HEK293 (cell line): ENCODE results near the gene LAMA5.
A peak's percentile ranks its signal among the peaks of the same experiment; 100 is the strongest.

Experiments used
- CTCF ChIA-PET: fragments of 350-600 bp; formaldehyde crosslinking; extraction: SDS; loops from one replicate; lab custom pipeline; 2021; ENCODE audit warnings: antibody characterized with exemption; lab: Yijun Ruan, JAX
- POLR2A ChIA-PET: fragments of 300-600 bp; formaldehyde crosslinking; extraction: SDS; loops from one replicate; lab custom pipeline; 2020; ENCODE audit warnings: antibody characterized with exemption, inconsistent platforms; lab: Yijun Ruan, JAX
- H3K27ac ChIP-seq: fragments of 200-500 bp; sonication (Bioruptor generic); 2 replicates; pipeline ENCODE4 v1.5.1; 2014; ENCODE audit warnings: low read depth, low read length, control low read depth, inconsistent platforms; ENCODE audit errors: extremely low read depth
- H3K36me3 ChIP-seq, 2 experiments: fragments of 200-500 bp in 1 of 2; sonication (Bioruptor generic) in 1 of 2; 1 replicate in 1 of 2; 2 replicates in 1 of 2; pipeline ENCODE4 v1.5.1; 2014 to 2017; ENCODE audit warnings: inconsistent platforms in 2 of 2, low read length in 2 of 2; ENCODE audit not compliant: control insufficient read depth in 2 of 2, insufficient read depth in 1 of 2
- H3K4me1 ChIP-seq: fragments of 200-500 bp; sonication (Bioruptor generic); 2 replicates; pipeline ENCODE4 v1.5.1; 2014; ENCODE audit warnings: mild to moderate bottlenecking, low read length, inconsistent platforms; ENCODE audit not compliant: control insufficient read depth, insufficient read depth
- H3K4me3 ChIP-seq: 2 replicates; pipeline ENCODE4 v1.5.1; 2011; ENCODE audit warnings: low read depth, mild to moderate bottlenecking, control low read depth, low read length, moderate library complexity
- H3K9me3 ChIP-seq: fragments of 200-500 bp; sonication (Bioruptor generic); 2 replicates; pipeline ENCODE4 v1.5.1; 2014; ENCODE audit warnings: low read depth, low read length, inconsistent platforms; ENCODE audit not compliant: control insufficient read depth, insufficient read depth
- AEBP2 ChIP-seq: fragments of 450-650 bp; formaldehyde crosslinking; IDR thresholded peaks from 2 replicates; pipeline ENCODE4 v1.5.1; 2016; ENCODE audit warnings: missing biosample characterization, missing genetic modification characterization, borderline replicate concordance
- KLF8 ChIP-seq: fragments of 450-650 bp; formaldehyde crosslinking; IDR thresholded peaks from 2 replicates; pipeline ENCODE4 v1.5.1; 2016; ENCODE audit warnings: missing biosample characterization, missing genetic modification characterization
- PRDM1 ChIP-seq: fragments of 450-650 bp; formaldehyde crosslinking; IDR thresholded peaks from 2 replicates; pipeline ENCODE4; 2016; ENCODE audit warnings: missing biosample characterization, missing genetic modification characterization
- REPIN1 ChIP-seq: fragments of 450-650 bp; formaldehyde crosslinking; IDR thresholded peaks from 2 replicates; pipeline ENCODE4 v1.5.1; 2017; ENCODE audit warnings: missing biosample characterization, missing genetic modification characterization, low read depth
- YY1 ChIP-seq: fragments of 450-650 bp; formaldehyde crosslinking; IDR thresholded peaks from 2 replicates; pipeline ENCODE4 v1.5.1; 2018; ENCODE audit warnings: missing biosample characterization, missing genetic modification characterization
- ZBTB11 ChIP-seq: fragments of 450-650 bp; formaldehyde crosslinking; conservative IDR thresholded peaks from 2 replicates; pipeline ENCODE4 v1.5.1; 2016; ENCODE audit warnings: low read depth, missing biosample characterization, missing genetic modification characterization
- ZFP41 ChIP-seq: fragments of 450-650 bp; formaldehyde crosslinking; IDR thresholded peaks from 2 replicates; pipeline ENCODE4 v1.5.1; 2016; ENCODE audit warnings: missing biosample characterization, missing genetic modification characterization, borderline replicate concordance
- ZNF146 ChIP-seq: fragments of 450-650 bp; formaldehyde crosslinking; IDR thresholded peaks from 2 replicates; pipeline ENCODE4 v1.5.1; 2016; ENCODE audit warnings: missing biosample characterization, missing genetic modification characterization
- ZNF274 ChIP-seq, 2 experiments: fragments of 200-500 bp in 1 of 2; fragments of 450-650 bp in 1 of 2; sonication (Bioruptor generic) in 1 of 2; formaldehyde crosslinking in 1 of 2; IDR thresholded peaks; 2 replicates each; pipeline versions ENCODE4 v1.5.1 to v1.6.1; 2014 to 2016; ENCODE audit warnings: borderline replicate concordance in 1 of 2, inconsistent platforms in 1 of 2, low read length in 1 of 2, missing biosample characterization in 1 of 2, missing genetic modification characterization in 1 of 2
- ZNF362 ChIP-seq: fragments of 450-650 bp; formaldehyde crosslinking; IDR thresholded peaks from 2 replicates; pipeline ENCODE4 v1.5.1; 2016; ENCODE audit warnings: missing biosample characterization, missing genetic modification characterization
- ZNF48 ChIP-seq: fragments of 450-650 bp; formaldehyde crosslinking; IDR thresholded peaks from 2 replicates; pipeline ENCODE4 v1.5.1; 2016; ENCODE audit warnings: missing biosample characterization, missing genetic modification characterization
- ZNF596 ChIP-seq: fragments of 450-650 bp; IDR thresholded peaks from 2 replicates; pipeline ENCODE4 v1.5.0; 2018; ENCODE audit warnings: missing biosample characterization, mild to moderate bottlenecking, missing genetic modification characterization, moderate library complexity
- ZNF629 ChIP-seq: fragments of 450-650 bp; formaldehyde crosslinking; IDR thresholded peaks from 2 replicates; pipeline ENCODE4 v1.5.1; 2017; ENCODE audit warnings: missing biosample characterization, missing genetic modification characterization
- ZNF660 ChIP-seq: fragments of 450-650 bp; IDR thresholded peaks from 2 replicates; pipeline ENCODE4 v1.5.1; 2018; ENCODE audit warnings: missing biosample characterization, mild to moderate bottlenecking, missing genetic modification characterization
- ZNF707 ChIP-seq: fragments of 450-650 bp; formaldehyde crosslinking; IDR thresholded peaks from 2 replicates; pipeline ENCODE4 v1.5.1; 2016; ENCODE audit warnings: missing biosample characterization, missing genetic modification characterization
- ZNF768 ChIP-seq: fragments of 450-650 bp; formaldehyde crosslinking; IDR thresholded peaks from 2 replicates; pipeline ENCODE4 v1.5.1; 2018; ENCODE audit warnings: missing biosample characterization, mild to moderate bottlenecking, missing genetic modification characterization
- ZNF776 ChIP-seq: fragments of 450-650 bp; formaldehyde crosslinking; IDR thresholded peaks from 2 replicates; pipeline ENCODE4 v1.5.0; 2017; ENCODE audit warnings: missing biosample characterization, missing genetic modification characterization, borderline replicate concordance
- ZNF792 ChIP-seq: fragments of 450-650 bp; formaldehyde crosslinking; IDR thresholded peaks from 2 replicates; pipeline ENCODE4 v1.5.1; 2016; ENCODE audit warnings: missing biosample characterization, missing genetic modification characterization
- ZSCAN23 ChIP-seq: fragments of 450-650 bp; formaldehyde crosslinking; IDR thresholded peaks from 2 replicates; pipeline ENCODE4 v1.5.1; 2016; ENCODE audit warnings: missing biosample characterization, missing genetic modification characterization
- ZSCAN4 ChIP-seq: fragments of 450-650 bp; formaldehyde crosslinking; IDR thresholded peaks from 2 replicates; pipeline ENCODE4 v1.5.1; 2017; ENCODE audit warnings: missing biosample characterization, missing genetic modification characterization
- ZSCAN5A ChIP-seq: fragments of 450-650 bp; formaldehyde crosslinking; IDR thresholded peaks from 2 replicates; pipeline ENCODE4 v1.5.1; 2016; ENCODE audit warnings: missing biosample characterization, missing genetic modification characterization

The LAMA5 gene

GRCh38 chr20:62314339-62314638 is 52.8 kb downstream of the LAMA5 start:
- Histone ChIP-seq H3K9me3 (no peaks in the 10 kb centered on the region), H3K36me3 (peaks cover 0 to 84% of the 10 kb centered on the region in 2 experiments; a peak in 2 of 3 replicates), H3K27ac (no peak overlapping the region), H3K4me3 (no peak overlapping the region), H3K4me1 (no peaks in the 10 kb centered on the region)
- ChIA-PET POLR2A (interaction anchor here (0.5 to 0.6 kb wide), 2 partner anchors 26 to 210 kb away, joined by 3 to 4 read pairs; no protein-coding TSS in a partner anchor), CTCF (interaction anchor here (0.8 kb wide), 1 partner anchor 53 kb away, joined by 3 read pairs; the partner anchor contains the start of gene LAMA5)
- TF ChIP-seq KLF8 (tag by site-specific recombination) = peak; percentile 20; the same call in 1 of the 2 replicates
- no peak for TF ChIP-seq ZSCAN4
- TF ChIP-seq ZBTB11 (tag by site-specific recombination) = no peak
- TF ChIP-seq, all 188 proteins: peak for 1

- Histone ChIP-seq H3K4me3 (no peak overlapping the region), H3K27ac (no peak overlapping the region), H3K4me1 (no peaks in the 10 kb centered on the region), H3K36me3 (peaks cover 0 to 84% of the 10 kb centered on the region in 2 experiments; a peak in 2 of 3 replicates), H3K9me3 (no peaks in the 10 kb centered on the region)
- ChIA-PET CTCF (interaction anchor here (0.8 kb wide), 1 partner anchor 54 kb away, joined by 3 read pairs; the partner anchor contains the start of gene LAMA5), POLR2A (interaction anchor here (0.5 to 0.6 kb wide), 2 partner anchors 26 to 209 kb away, joined by 3 to 4 read pairs; no protein-coding TSS in a partner anchor)
- TF ChIP-seq ZSCAN5A = no peak
- TF ChIP-seq ZNF629 (tag by site-specific recombination) = no peak
- no peak for TF ChIP-seq ZNF362 (tag by site-specific recombination)
- TF ChIP-seq ZNF792 (tag by site-specific recombination) = no peak
- TF ChIP-seq ZNF274 (IDR thresholded peaks at IDR 0.05; ENCODE audit: low read length) = no peak
- no peak for TF ChIP-seq ZNF274 (tag by site-specific recombination; IDR thresholded peaks at IDR 0.05; ENCODE audit: borderline replicate concordance)
Observed at GRCh38 chr20:62313460-62314338, 53.4 kb downstream of the LAMA5 start.

- Histone ChIP-seq H3K27ac (no peak overlapping the region), H3K4me1 (no peaks in the 10 kb centered on the region), H3K4me3 (no peak overlapping the region), H3K9me3 (no peaks in the 10 kb centered on the region), H3K36me3 (peaks cover 0 to 88% of the 10 kb centered on the region in 2 experiments; a peak in 2 of 3 replicates)
- ChIA-PET POLR2A (no interaction called here), CTCF (no interaction called here)
- TF ChIP-seq ZNF707 (no peak), ZNF660 (tag by site-specific recombination) (no peak), REPIN1 (tag by site-specific recombination) (no peak), ZSCAN23 (tag by site-specific recombination) (no peak), ZNF48 (no peak), ZNF776 (tag by site-specific recombination) (no peak), ZNF768 (tag by site-specific recombination) (no peak), YY1 (no peak), ZFP41 (tag by site-specific recombination) (no peak), AEBP2 (tag by site-specific recombination) (no peak), PRDM1 (tag by site-specific recombination) (no peak), ZNF596 (no peak), ZNF146 (tag by site-specific recombination) (no peak)
Observed at GRCh38 chr20:62313021-62313420, 54.1 kb downstream of the LAMA5 start.
